Adrenal gland (tissue), 5 donors: ENCODE measurements around the gene ZBTB7B.
"Not testable (repeated sequence)": the region's sequence is repeated elsewhere in the genome, so short reads cannot be mapped to it uniquely, and the experiment has no call there.

ENCODE experiments used
- CTCF ChIP-seq, 6 experiments: fragments of 450-650 bp in 4 of 6; fragments of 200-600 bp in 2 of 6; sonication (generic) in 1 of 6; IDR thresholded peaks; 1 replicate in 5 of 6; 2 replicates in 1 of 6; pipeline versions ENCODE4 v1.5.1 to v1.8.0; 2016 to 2021; ENCODE audit warnings: antibody characterized with exemption in 6 of 6, mild to moderate bottlenecking in 2 of 6, moderate library complexity in 1 of 6
- POLR2A ChIP-seq, 2 donors: fragments of 450-650 bp; IDR thresholded peaks; one replicate each; pipeline ENCODE4 v1.6.1; 2017; ENCODE audit warnings: antibody characterized with exemption in 2 of 2, mild to moderate bottlenecking in 2 of 2, moderate library complexity in 1 of 2
- donor health status: DM: no; HTN: no; CAD: no.

GRCh38 chr1:154977762-154978161 is 24.8 kb upstream of the ZBTB7B start:
- not testable (repeated sequence) for TF ChIP-seq CTCF, POLR2A (IDR thresholded peaks at IDR 0.05)
